H1 (cell line): ENCODE data around the gene UQCR10. TPM values are rescaled to one million over a fixed set of nuclear protein-coding genes. Genes with fewer than 3 reads are reported as not detected.

Source experiments
- ASH2L ChIP-seq: fragments of 200-600, 300-600 bp; sonication (generic); IDR thresholded peaks from one replicate; pipeline ENCODE4 v1.7.1; 2017; ENCODE audit warnings: low read length
- CHD2 ChIP-seq: IDR thresholded peaks from 2 replicates; pipeline ENCODE4 v1.6.1; 2012; ENCODE audit warnings: low read length, improper control_type of control experiment
- CREB1 ChIP-seq: IDR thresholded peaks from 2 replicates; pipeline ENCODE4 v1.6.1; 2012; ENCODE audit warnings: inconsistent platforms
- GABPA ChIP-seq: IDR thresholded peaks from 2 replicates; pipeline ENCODE4 v1.6.1; 2011; ENCODE audit warnings: mild to moderate bottlenecking, low read length, moderate library complexity, borderline replicate concordance; ENCODE audit not compliant: insufficient read depth
- GTF2F1 ChIP-seq: IDR thresholded peaks from 2 replicates; pipeline ENCODE4 v1.6.1; 2012; ENCODE audit warnings: low read depth, low read length, improper control_type of control experiment, borderline replicate concordance
- MAFK ChIP-seq: IDR thresholded peaks from 2 replicates; pipeline ENCODE4 v1.6.1; 2012; ENCODE audit warnings: low read depth, mild to moderate bottlenecking, improper control_type of control experiment, low read length
- SP1 ChIP-seq: IDR thresholded peaks from 2 replicates; pipeline ENCODE4 v1.6.1; 2011; ENCODE audit warnings: low read depth, low read length
- polyA plus RNA-seq, 7 experiments: library from polyadenylated mRNA; depleted of rRNA in 3 of 7; stranded (reverse) in 5 of 7; unstranded in 2 of 7; fragments of >200 nt in 5 of 7; fragments of 200-250 nt in 2 of 7; gene quantifications; 1 replicate in 5 of 7; 2 replicates in 1 of 7; 4 replicates in 1 of 7; pipeline versions ENCODE4 v1.2.1 to v1.2.3, GENCODE V29; 2011 to 2013; ENCODE audit warnings: missing spikeins in 2 of 7, mixed read lengths in 2 of 7
- total RNA-seq: library from RNA; stranded (reverse); fragmentation: NEBNext Ultra II Directional; extraction: Animal tissue kit (Norgen Biotek cat#: 25700); gene quantifications from 2 replicates; pipeline ENCODE4 v1.2.1, GENCODE V29; 2021

UQCR10 gene
- total and polyA plus RNA-seq, 2 of the 8 experiments (the other 6 are each of a cell fraction or from before 2014, with no cell fraction given): 102 to 260 TPM

DNA sequence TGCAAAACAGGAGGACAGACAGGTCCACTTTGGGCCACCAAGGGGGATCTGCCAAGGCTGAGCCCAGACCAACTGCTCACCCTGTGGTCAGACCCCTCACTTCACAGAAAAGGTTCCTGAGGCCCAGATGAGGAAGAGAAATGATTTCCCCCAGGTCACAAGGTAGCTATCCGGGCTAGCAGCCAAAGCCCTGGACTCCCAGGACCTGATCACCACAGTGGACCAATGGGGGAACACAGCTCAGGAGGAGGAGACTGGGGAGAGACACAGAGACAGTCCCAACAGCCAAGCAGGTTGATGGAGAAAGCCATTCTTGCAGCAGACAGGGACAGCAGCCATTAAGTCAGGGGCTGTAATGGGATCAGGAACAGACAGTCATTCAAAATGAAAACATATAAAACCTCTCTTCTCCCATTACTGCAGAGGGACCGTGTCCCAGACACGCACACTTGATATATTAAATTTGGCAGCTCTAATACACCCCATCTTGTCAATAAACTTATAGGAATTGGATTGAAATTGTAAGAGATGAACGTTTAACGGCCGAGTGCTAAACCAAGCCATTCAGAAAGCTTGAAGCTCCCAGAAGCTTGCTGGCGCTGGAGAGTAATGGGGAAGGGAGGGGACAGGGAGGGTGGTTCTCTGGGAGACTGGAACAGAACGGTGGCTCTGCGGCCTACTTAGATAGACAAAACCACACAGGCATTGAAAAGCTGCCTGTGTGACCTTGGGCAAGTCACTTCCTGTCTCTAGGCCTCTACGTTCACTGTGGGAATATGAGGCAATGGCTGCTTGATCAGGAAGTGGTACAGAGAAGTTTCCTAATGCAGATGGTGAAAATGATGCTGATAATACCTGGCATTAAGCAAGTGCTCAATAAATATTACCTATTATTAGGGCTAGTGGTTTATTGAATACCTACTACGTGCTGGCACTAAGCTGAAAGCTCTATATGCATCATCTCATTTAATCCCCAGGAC is 16.3 kb upstream of the UQCR10 start (continued):
- TF ChIP-seq MAFK (no peak), GABPA (no peak), ASH2L (no peak), SP1 (no peak), CHD2 (no peak), CREB1 (no peak), GTF2F1 (no peak)
